Panc1 (cell line): ENCODE results near the gene SAMD11. TPM values are rescaled to one million over a fixed set of nuclear protein-coding genes. Genes with fewer than 3 reads are reported as not detected.

Experiments
- ATAC-seq: fragments of 200-7000 bp; cut with Tn5 transposase; 2 replicates; pipeline ENCODE4 v1.9.1; 2020; ENCODE audit warnings: mild to moderate bottlenecking, moderate library complexity
- BruUV-seq: library from RNA; stranded (reverse); fragments of 400-500 nt; replicated peaks from 2 replicates; lab custom pipeline; 2021; lab: Mats Ljungman, UMichigan
- CTCF ChIA-PET: fragments of 300-600 bp; sonication (Branson Sonifier 250); formaldehyde crosslinking; loops from one replicate; lab custom pipeline; 2022; ENCODE audit warnings: antibody characterized with exemption; lab: Charles Lee
- POLR2A ChIA-PET: fragments of 300-600 bp; sonication (Branson Sonifier 250); formaldehyde crosslinking; loops from one replicate; lab custom pipeline; 2022; ENCODE audit warnings: antibody characterized with exemption; lab: Charles Lee
- DNase-seq: peaks from one replicate; pipeline ENCODE4 v3.0.0-alpha.2; 2010; ENCODE audit warnings: low read depth, low spot score
- H3K27ac ChIP-seq: 2 replicates; pipeline ENCODE4 v1.5.1; 2011; ENCODE audit warnings: mild to moderate bottlenecking, low read length, inconsistent platforms
- H3K27me3 ChIP-seq: fragments of 200-500 bp; sonication (Bioruptor generic); 2 replicates; pipeline ENCODE4 v1.6.0; 2014; ENCODE audit warnings: low read length, inconsistent platforms; ENCODE audit not compliant: control insufficient read depth, insufficient read depth
- H3K36me3 ChIP-seq: fragments of 200-500 bp; sonication (Bioruptor generic); 2 replicates; pipeline ENCODE4 v1.5.1; 2014; ENCODE audit warnings: inconsistent platforms, mild to moderate bottlenecking, low read length, moderate library complexity; ENCODE audit not compliant: control insufficient read depth, insufficient read depth
- H3K4me1 ChIP-seq: 2 replicates; pipeline ENCODE4 v1.5.1; 2011; ENCODE audit warnings: inconsistent platforms, mild to moderate bottlenecking, low read length, moderate library complexity; ENCODE audit not compliant: control insufficient read depth, insufficient read depth
- H3K4me3 ChIP-seq, 2 experiments: 2 replicates each; pipeline ENCODE4 v1.5.1; 2011 to 2012; ENCODE audit warnings: low read depth in 2 of 2, low read length in 2 of 2, mild to moderate bottlenecking in 2 of 2, inconsistent platforms in 1 of 2, moderate library complexity in 1 of 2
- H3K9me3 ChIP-seq: fragments of 200-500 bp; sonication (Bioruptor generic); 2 replicates; pipeline ENCODE4 v1.5.1; 2014; ENCODE audit warnings: low read depth, mild to moderate bottlenecking, inconsistent platforms, low read length, moderate library complexity; ENCODE audit not compliant: control insufficient read depth, insufficient read depth
- POLR2AphosphoS5 ChIP-seq: IDR thresholded peaks from 2 replicates; pipeline ENCODE4 v1.6.1; 2012; ENCODE audit warnings: mild to moderate bottlenecking, low read depth, low read length, moderate library complexity
- SIN3A ChIP-seq: IDR thresholded peaks from 2 replicates; pipeline ENCODE4 v1.6.1; 2012; ENCODE audit warnings: low read depth, mild to moderate bottlenecking, low read length, moderate library complexity, borderline replicate concordance; ENCODE audit not compliant: insufficient read depth
- TCF7L2 ChIP-seq: IDR thresholded peaks from 2 replicates; pipeline ENCODE4 v1.6.1; 2011; ENCODE audit warnings: mild to moderate bottlenecking, low read depth, low read length, inconsistent platforms
- in situ Hi-C: cut with HindIII; loops from 2 replicates; pipeline ENCODE4 v1.10.0; 2016; ENCODE audit warnings: low sequenced_read_pairs, low pct_unique_long_range_greater_than_20kb
- intact Hi-C: fragments of 100-400 bp; cut with micrococcal nuclease; formaldehyde crosslinking; loops from one replicate; pipeline ENCODE4 v1.10.0; 2022; ENCODE audit not compliant: unreplicated experiment
- total RNA-seq: library from RNA; stranded (reverse); gene quantifications from one replicate; pipeline ENCODE4 v1.2.1, GENCODE V29; 2021; ENCODE audit not compliant: unreplicated experiment
- TF ChIP-seq, protein P1 (sequence below), 2 experiments: IDR thresholded peaks; 2 replicates each; pipeline ENCODE4 v1.6.1; 2011 to 2012; ENCODE audit warnings: low read depth in 2 of 2, control low read depth in 1 of 2, low read length in 1 of 2, mild to moderate bottlenecking in 1 of 2, moderate library complexity in 1 of 2; ENCODE audit not compliant: insufficient read depth in 1 of 2
- TF ChIP-seq, protein P2 (sequence below): fragments of 450-650 bp; IDR thresholded peaks from 2 replicates; pipeline ENCODE4 v1.5.1; 2017; ENCODE audit warnings: mild to moderate bottlenecking

The SAMD11 gene
- total RNA-seq, 1 experiment from 2014 or later: 51.8 TPM

DNA sequence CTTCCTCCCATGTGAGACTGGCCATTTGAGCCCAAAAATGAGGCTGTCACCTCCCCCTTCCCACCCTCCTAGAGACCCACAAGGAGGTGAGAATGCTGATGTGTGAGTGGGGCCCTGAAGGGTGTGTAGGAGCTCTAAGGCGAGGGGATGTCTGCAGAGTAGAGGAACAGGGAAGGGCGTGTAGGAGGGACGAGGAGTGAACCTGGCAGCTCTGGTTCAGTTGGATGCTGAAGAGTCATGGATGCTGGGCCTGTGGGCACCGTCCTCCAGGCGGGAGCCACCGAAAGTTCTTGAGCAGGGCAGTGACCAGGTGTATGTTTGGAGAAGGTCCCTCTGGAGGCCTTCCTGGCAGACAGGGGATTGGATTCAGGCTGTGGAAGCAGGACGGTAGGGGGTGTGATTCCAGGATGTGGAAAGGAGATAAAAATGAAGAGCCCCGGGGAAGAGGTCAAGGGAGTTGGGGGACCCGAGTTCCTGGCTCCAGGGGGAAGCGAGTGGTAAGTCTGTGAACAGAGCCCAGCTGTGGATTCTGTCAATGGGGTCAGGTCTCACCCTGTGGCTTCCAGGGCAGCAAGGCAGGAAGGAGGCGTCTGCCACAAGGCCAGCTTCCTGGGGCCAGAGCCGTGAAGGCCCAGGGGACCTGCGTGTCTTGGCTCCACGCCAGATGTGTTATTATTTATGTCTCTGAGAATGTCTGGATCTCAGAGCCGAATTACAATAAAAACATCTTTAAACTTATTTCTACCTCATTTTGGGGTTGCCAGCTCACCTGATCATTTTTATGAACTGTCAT is 7.9 kb downstream of the SAMD11 start:
- intact Hi-C loops (no loop called here), in situ Hi-C loops (no loop called here)
- Histone ChIP-seq H3K27me3 (no peaks in the 10 kb centered on the region), H3K36me3 (no peaks in the 10 kb centered on the region), H3K4me1 (peaks cover 39% of the 10 kb centered on the region), H3K4me3 (no peak overlapping the region), H3K27ac (peak overlapping the region; percentile 29; the same call in 1 of the 2 replicates), H3K9me3 (no peaks in the 10 kb centered on the region)
- CTCF ChIA-PET: interaction anchor here (0.5 kb wide), 1 partner anchor 27 kb away, joined by 4 read pairs; no protein-coding TSS in a partner anchor
- no peak for TF ChIP-seq POLR2AphosphoS5
- TF ChIP-seq, protein P1, sequence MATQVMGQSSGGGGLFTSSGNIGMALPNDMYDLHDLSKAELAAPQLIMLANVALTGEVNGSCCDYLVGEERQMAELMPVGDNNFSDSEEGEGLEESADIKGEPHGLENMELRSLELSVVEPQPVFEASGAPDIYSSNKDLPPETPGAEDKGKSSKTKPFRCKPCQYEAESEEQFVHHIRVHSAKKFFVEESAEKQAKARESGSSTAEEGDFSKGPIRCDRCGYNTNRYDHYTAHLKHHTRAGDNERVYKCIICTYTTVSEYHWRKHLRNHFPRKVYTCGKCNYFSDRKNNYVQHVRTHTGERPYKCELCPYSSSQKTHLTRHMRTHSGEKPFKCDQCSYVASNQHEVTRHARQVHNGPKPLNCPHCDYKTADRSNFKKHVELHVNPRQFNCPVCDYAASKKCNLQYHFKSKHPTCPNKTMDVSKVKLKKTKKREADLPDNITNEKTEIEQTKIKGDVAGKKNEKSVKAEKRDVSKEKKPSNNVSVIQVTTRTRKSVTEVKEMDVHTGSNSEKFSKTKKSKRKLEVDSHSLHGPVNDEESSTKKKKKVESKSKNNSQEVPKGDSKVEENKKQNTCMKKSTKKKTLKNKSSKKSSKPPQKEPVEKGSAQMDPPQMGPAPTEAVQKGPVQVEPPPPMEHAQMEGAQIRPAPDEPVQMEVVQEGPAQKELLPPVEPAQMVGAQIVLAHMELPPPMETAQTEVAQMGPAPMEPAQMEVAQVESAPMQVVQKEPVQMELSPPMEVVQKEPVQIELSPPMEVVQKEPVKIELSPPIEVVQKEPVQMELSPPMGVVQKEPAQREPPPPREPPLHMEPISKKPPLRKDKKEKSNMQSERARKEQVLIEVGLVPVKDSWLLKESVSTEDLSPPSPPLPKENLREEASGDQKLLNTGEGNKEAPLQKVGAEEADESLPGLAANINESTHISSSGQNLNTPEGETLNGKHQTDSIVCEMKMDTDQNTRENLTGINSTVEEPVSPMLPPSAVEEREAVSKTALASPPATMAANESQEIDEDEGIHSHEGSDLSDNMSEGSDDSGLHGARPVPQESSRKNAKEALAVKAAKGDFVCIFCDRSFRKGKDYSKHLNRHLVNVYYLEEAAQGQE (IDR thresholded peaks at IDR 0.05; ENCODE audit: insufficient read depth in 1 of 2, low read depth in 2 of 2, low read length in 1 of 2): no peak
- TF ChIP-seq SIN3A: no peak
- TF ChIP-seq, protein P2, sequence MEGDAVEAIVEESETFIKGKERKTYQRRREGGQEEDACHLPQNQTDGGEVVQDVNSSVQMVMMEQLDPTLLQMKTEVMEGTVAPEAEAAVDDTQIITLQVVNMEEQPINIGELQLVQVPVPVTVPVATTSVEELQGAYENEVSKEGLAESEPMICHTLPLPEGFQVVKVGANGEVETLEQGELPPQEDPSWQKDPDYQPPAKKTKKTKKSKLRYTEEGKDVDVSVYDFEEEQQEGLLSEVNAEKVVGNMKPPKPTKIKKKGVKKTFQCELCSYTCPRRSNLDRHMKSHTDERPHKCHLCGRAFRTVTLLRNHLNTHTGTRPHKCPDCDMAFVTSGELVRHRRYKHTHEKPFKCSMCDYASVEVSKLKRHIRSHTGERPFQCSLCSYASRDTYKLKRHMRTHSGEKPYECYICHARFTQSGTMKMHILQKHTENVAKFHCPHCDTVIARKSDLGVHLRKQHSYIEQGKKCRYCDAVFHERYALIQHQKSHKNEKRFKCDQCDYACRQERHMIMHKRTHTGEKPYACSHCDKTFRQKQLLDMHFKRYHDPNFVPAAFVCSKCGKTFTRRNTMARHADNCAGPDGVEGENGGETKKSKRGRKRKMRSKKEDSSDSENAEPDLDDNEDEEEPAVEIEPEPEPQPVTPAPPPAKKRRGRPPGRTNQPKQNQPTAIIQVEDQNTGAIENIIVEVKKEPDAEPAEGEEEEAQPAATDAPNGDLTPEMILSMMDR: no peak; the same call in 1 of the 2 replicates
- TF ChIP-seq TCF7L2: no peak
- no TSS peak for BruUV-seq
- ATAC-seq (no peak), DNase-seq (no peak)
- POLR2A ChIA-PET: no interaction called here

DNA sequence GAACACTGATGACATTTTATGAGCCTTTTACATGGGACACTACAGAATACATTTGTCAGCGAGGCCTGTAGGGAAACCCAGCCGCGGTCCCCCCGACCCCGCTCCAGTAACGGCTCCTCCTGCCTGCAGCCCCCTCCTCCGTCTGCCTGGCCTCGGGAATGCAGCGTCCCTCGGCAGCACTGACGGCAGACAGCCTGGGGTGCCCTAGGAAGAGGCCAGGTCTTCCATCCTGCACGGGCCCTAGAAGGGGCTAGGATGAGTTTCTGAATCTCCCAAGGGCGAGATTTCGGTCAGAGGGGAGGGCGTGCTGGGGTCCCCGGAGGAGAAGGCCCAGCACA is 8.4 kb downstream of the SAMD11 start:
- ATAC-seq: no peak
- POLR2A ChIA-PET: no interaction called here

More for the DNA sequence above, 8.4 kb downstream of the SAMD11 start:
- Histone ChIP-seq H3K27me3 (no peaks in the 10 kb centered on the region), H3K27ac (no peak overlapping the region), H3K4me1 (peaks cover 40% of the 10 kb centered on the region), H3K36me3 (no peaks in the 10 kb centered on the region), H3K4me3 (no peak overlapping the region), H3K9me3 (no peaks in the 10 kb centered on the region)
- BruUV-seq: no TSS peak
- no peak for TF ChIP-seq POLR2AphosphoS5
- TF ChIP-seq TCF7L2: no peak
- no peak for TF ChIP-seq SIN3A
- TF ChIP-seq, protein P2: no peak
- DNase-seq: no peak
- CTCF ChIA-PET: no interaction called here
- intact Hi-C loops (no loop called here), in situ Hi-C loops (no loop called here)
